Islet of Langerhans (tissue), 1 donor: ENCODE measurements around the gene PRPF40A.

ENCODE experiments used
- FAIRE-seq: peaks from one replicate; lab custom pipeline; 2011; peaks lifted over from hg19 to GRCh38; lab: Jason Lieb, UNC

Gene PRPF40A

GRCh38 chr2:152617456-152618192 is 99.6 kb downstream of the PRPF40A start:
- no peak for FAIRE-seq

DNA sequence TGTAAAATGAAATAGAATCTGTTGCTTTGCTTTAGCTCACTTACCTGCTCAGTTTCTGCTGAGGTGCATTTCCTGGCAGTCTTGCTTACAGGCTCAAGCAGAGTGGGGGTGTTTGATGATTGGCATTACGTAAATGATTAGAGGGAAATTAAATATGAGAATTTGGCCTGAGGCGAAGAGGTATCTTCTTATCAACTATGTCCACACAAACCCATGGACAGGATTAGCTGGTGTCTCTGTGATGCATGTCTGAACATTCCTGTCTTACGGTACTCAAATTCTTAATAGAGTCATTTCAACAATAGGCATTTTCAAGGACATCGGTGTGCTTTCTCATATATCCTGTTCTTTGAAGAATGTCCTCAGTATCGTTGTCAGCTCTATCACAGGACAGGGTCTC is 102.1 kb downstream of the PRPF40A start:
- FAIRE-seq = no peak

- no peak for FAIRE-seq
These were observed 104.0 kb downstream of the PRPF40A start for GRCh38 chr2:152613235-152613634.

- no peak for FAIRE-seq
These were observed 105.6 kb downstream of the PRPF40A start for GRCh38 chr2:152611458-152612231.

GRCh38 chr2:152609699-152610098 is 107.6 kb downstream of the PRPF40A start:
- FAIRE-seq = no peak

GRCh38 chr2:152609154-152609553 is 108.1 kb downstream of the PRPF40A start:
- no peak for FAIRE-seq

DNA sequence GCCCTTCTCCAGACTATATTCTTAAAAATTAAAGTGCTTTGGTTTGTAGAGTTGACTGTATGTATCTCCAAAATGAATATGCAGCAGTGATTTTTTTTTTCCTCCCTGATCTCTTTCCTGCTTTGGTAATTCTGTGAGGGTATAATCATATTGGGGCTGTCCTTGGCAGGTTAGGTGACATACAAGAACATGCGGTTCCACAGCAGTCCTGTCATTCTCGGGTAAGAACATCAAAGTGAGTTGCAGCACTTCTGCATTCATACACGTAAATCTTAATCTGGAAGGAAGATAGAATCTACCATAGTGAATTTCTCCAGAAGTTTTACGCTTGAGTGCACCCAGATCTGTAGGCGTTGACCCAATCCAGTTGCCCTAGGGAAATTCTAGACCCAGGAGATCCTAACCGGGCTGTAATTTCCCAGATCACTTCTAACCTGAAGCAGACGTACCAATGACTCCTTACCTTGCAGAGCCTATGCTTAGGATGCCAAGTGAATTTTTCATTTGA is 109.4 kb downstream of the PRPF40A start:
- FAIRE-seq = no peak

DNA sequence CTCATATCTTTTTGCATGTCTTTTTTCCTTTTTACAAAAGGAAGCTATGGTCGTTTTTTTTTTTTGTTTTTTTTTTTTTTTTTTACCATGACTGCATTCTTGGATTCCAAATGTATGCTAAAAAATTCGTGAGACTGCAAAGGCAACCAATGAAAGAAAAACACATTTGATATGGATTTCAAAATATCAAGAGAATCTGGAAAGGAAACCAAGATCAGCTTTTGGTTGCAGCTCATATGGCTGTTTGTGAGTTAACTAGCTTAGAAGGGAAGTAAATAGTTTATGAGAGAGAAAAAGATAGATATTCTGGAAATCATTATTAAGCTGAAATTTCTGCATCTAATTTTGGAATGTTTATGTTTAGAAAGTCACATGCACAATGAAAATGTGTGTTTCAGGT is 110.3 kb downstream of the PRPF40A start:
- FAIRE-seq = no peak

GRCh38 chr2:152606081-152606480 is 111.2 kb downstream of the PRPF40A start:
- FAIRE-seq = no peak

DNA sequence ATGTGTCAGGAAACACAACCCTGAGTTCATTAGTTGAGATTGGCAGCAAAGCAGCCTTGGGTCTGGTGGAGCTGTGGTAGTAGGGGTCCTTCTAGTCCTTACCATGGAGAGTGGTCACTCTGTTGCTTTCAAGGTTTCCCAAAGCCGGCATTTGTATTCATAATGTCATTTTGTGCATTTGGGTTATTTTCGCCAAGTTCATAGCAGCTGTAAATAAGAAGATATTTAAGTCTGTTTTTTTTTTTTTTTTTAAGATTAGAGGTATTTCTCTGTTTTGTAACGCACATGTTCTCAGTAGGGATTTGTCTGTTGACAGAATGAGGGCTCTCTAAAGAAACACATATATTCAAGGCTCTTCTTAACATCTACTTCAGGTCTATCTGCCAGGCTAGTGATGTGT is 114.1 kb downstream of the PRPF40A start:
- FAIRE-seq = no peak

DNA sequence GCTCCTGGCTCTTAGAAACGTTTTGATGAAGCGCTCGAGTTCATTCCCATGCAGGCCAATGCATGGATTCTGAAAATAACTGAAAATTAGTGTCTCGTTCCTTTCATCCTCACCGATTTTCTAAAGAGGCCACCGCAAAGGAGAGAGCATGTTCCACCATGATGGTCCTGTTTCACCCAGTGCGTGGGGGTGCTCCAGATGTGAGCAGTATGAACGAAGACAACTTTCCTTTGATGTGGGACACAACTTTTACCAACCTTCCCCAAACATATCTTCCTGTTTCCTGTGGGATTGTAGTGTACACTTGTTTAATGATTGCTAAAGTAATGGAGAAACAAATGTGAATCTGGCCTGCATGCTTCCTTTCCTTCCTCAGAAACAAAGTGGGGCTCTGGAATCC is 114.5 kb downstream of the PRPF40A start:
- FAIRE-seq = no peak
